Stimulated activated CD4-positive, alpha-beta T cell treated with anti-CD3 and anti-CD28 coated beads, Interleukin-12 subunit alpha, Interleukin-12 subunit beta, amount 100 ng/mL, for 48 hours (primary cell): ENCODE measurements around the gene CARD8.
"Not testable (repeated sequence)": the region's sequence is repeated elsewhere in the genome, so short reads cannot be mapped to it uniquely, and the experiment has no call there.

Experiments
- DNase-seq, 3 donors: peaks; one replicate each; pipeline ENCODE4 v3.0.0-alpha.2; 2020; ENCODE audit warnings: low read depth in 2 of 3, low spot score in 1 of 3

The CARD8 gene, protein sequence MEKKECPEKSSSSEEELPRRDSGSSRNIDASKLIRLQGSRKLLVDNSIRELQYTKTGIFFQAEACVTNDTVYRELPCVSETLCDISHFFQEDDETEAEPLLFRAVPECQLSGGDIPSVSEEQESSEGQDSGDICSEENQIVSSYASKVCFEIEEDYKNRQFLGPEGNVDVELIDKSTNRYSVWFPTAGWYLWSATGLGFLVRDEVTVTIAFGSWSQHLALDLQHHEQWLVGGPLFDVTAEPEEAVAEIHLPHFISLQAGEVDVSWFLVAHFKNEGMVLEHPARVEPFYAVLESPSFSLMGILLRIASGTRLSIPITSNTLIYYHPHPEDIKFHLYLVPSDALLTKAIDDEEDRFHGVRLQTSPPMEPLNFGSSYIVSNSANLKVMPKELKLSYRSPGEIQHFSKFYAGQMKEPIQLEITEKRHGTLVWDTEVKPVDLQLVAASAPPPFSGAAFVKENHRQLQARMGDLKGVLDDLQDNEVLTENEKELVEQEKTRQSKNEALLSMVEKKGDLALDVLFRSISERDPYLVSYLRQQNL

GRCh38 chr19:48255376-48256303 lies at the start of gene CARD8:
TSS of gene CARD8 (minus strand) at chr19:48255912. CDS start at chr19:48241020, 14,892 bp downstream.
- DNase-seq = peak; percentile 64 to 73 (median 73)

- no peak for DNase-seq
These were observed 48.2 kb upstream of the CARD8 start for GRCh38 chr19:48303866-48304265.

GRCh38 chr19:48303367-48303766 lies 47.7 kb upstream of the CARD8 start:
- no peak for DNase-seq

- no peak for DNase-seq
These were observed 46.9 kb upstream of the CARD8 start for GRCh38 chr19:48302600-48302959.

- DNase-seq = no peak
These were observed 46.3 kb upstream of the CARD8 start for GRCh38 chr19:48301886-48302599.

DNA sequence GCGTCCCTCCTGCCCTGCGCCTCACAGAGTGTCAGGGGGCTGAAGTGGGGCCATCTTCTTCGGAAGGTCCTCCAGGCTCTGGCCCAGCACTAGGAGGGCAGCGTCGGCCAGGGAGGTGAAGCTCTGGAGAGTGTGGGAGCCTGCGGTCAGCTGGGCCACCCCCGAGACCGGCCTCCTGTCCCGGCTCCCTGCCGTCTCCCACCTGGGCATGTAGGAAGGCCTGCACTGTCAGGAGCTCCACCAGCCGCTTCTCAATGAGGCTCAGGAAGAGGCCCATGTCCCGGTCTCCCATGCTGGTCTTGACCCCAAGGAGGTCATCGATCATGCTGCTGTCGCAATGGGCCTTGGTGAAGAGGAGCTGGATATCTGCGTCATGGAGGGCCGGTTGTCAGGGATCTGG lies 42.3 kb upstream of the CARD8 start:
- DNase-seq = no peak

- no peak for DNase-seq
These were observed 41.4 kb upstream of the CARD8 start for GRCh38 chr19:48296963-48297734.

- no peak for DNase-seq
These were observed 39.7 kb upstream of the CARD8 start for GRCh38 chr19:48295458-48295857.

- DNase-seq = no peak
These were observed 37.1 kb upstream of the CARD8 start for GRCh38 chr19:48292798-48293197.

GRCh38 chr19:48291489-48291815 lies 35.7 kb upstream of the CARD8 start:
- DNase-seq = not testable (repeated sequence)

- peak; percentile 31 to 52 (median 38) for DNase-seq
These were observed 35.2 kb upstream of the CARD8 start for GRCh38 chr19:48290771-48291488.

DNA sequence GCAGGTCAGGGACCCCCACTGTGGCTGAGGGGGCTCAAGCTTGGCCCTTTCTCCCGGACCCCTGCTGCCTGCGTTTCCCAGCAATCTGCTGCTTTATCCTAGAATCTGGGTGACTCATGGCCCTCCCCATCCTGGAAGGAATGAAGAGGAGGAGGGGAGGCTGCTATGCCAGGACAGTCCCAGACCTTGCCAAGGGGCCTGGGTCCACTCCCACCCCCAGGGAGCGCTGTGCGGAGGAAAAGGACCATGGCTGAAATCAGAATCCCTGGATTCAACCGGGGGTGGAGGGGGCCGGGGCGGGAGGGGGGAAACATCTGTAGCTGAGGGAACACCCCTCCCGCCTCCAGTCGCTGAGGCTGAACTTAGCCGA lies 34.7 kb upstream of the CARD8 start:
- no peak for DNase-seq

DNA sequence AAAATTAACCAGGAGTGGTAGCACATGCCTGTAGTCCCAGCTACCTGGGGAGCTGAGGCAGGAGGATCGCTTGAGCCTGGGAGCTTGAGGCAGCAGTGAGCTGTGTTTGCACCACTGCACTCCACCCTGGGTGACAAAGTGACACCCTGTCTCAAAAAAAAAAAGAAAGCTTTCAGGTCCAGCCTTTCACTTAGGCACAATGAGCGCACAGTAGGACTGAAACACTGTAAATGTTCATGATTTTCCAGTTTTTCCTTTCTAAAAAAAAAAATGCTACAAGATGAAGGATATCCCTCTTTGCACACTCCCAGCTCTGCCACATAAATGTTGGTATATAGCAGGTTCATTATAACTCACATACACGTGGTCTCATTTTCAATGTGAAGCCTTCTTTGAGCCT lies 32.0 kb upstream of the CARD8 start:
- no peak for DNase-seq

- DNase-seq = no peak
These were observed 29.2 kb upstream of the CARD8 start for GRCh38 chr19:48284896-48285295.

- no peak for DNase-seq
These were observed 28.2 kb upstream of the CARD8 start for GRCh38 chr19:48283908-48284307.

GRCh38 chr19:48279747-48280146 lies 24.0 kb upstream of the CARD8 start:
- DNase-seq = no peak

GRCh38 chr19:48274938-48275337 lies 19.2 kb upstream of the CARD8 start:
- no peak for DNase-seq

DNA sequence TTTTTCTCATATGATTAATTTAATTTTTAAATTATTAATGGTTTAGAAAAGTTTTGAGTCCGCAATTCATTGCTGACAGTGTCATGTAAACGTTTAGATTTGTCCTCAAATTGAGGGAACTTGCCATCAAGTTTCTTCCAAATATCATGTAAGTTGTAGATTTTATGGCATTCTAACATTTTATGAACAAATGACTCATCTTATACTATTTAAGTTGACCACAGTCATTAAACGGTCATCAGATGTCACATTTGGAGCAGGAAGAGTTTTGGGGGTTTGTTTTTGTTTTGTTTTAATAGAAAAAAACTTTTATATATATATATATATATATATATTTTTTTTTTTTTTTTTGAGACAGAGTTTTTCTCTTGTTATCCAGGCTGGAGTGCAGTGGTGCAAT lies 18.5 kb upstream of the CARD8 start:
- DNase-seq = no peak

- DNase-seq = no peak
These were observed 15.9 kb upstream of the CARD8 start for GRCh38 chr19:48271531-48272151.

DNA sequence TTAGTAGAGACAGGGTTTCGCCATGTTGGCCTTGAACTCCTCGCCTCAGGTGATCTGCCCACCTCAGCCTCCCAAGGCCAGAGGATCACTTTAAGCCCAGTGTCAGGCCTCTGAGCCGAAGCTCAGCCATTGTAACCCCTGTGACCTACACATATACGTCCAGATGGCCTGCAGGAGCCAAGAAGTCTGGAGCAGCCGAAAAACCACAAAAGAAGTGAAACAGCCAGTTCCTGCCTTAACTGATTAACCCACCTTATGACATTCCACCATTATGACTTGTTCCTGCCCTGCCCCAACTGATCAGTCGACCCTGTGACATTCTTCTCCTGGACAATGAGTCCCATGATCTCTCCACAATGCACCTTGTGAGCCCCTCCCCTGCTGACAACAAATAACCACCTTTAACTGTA lies 13.9 kb upstream of the CARD8 start:
- not testable (repeated sequence) for DNase-seq
